ENCODE results near the gene MYCN.

- TF ChIP-seq CTCF (IDR thresholded peaks at IDR 0.05) (no peak), ZFX (IDR thresholded peaks at IDR 0.05; ENCODE audit: borderline replicate concordance) (no peak)
Measured at GRCh38 chr2:15940661-15941480, 521 bp downstream of the MYCN start.
